Measurements from ENCODE around the gene GFOD2. TPM values are rescaled to one million over a fixed set of nuclear protein-coding genes. Genes with fewer than 3 reads are reported as not detected.

The GFOD2 gene
- total and polyA plus RNA-seq, 2 of the 13 experiments (the other 11 are each of a cell fraction or from before 2014, with no cell fraction given): 11.1 to 17.2 TPM

GRCh38 chr16:67666032-67666551, 53.0 kb downstream of the GFOD2 start (continued):
- no peak for TF ChIP-seq KIAA2018 (CRISPR knock-in tag; IDR thresholded peaks at IDR 0.05; ENCODE audit: borderline replicate concordance)
- peak; percentile 85 for TF ChIP-seq ZBTB2 (CRISPR knock-in tag; IDR thresholded peaks at IDR 0.05; ENCODE audit: low read depth)
- TF ChIP-seq MBNL3 (CRISPR knock-in tag; conservative IDR thresholded peaks at IDR 0.05): no peak
- TF ChIP-seq U2AF1 (optimal IDR thresholded peaks at IDR 0.05; ENCODE audit: low read depth, low read length): no peak
- no peak for TF ChIP-seq ZNF512 (CRISPR knock-in tag; IDR thresholded peaks at IDR 0.05)
- TF ChIP-seq ZNF589 (CRISPR knock-in tag; conservative IDR thresholded peaks at IDR 0.05): 0 out of 2 replicates have a peak, but pooled peaks have one; percentile 49
- TF ChIP-seq ZNF282 (IDR thresholded peaks at IDR 0.05; ENCODE audit: partially characterized antibody): no peak
- TF ChIP-seq ZNF782 (CRISPR knock-in tag; IDR thresholded peaks at IDR 0.05; ENCODE audit: borderline replicate concordance): peak; percentile 43; the same call in 1 of the 2 replicates
- no peak for TF ChIP-seq ZNF318 (CRISPR knock-in tag; IDR thresholded peaks at IDR 0.05)
